ENCODE results near the gene ACTR5. TPM values are rescaled to one million over a fixed set of nuclear protein-coding genes. Genes with fewer than 3 reads are reported as not detected.
"Not testable (repeated sequence)": the region's sequence is repeated elsewhere in the genome, so short reads cannot be mapped to it uniquely, and the experiment has no call there.

ACTR5 gene
- total RNA-seq, 1 experiment from 2014 or later: 8.0 TPM

DNA sequence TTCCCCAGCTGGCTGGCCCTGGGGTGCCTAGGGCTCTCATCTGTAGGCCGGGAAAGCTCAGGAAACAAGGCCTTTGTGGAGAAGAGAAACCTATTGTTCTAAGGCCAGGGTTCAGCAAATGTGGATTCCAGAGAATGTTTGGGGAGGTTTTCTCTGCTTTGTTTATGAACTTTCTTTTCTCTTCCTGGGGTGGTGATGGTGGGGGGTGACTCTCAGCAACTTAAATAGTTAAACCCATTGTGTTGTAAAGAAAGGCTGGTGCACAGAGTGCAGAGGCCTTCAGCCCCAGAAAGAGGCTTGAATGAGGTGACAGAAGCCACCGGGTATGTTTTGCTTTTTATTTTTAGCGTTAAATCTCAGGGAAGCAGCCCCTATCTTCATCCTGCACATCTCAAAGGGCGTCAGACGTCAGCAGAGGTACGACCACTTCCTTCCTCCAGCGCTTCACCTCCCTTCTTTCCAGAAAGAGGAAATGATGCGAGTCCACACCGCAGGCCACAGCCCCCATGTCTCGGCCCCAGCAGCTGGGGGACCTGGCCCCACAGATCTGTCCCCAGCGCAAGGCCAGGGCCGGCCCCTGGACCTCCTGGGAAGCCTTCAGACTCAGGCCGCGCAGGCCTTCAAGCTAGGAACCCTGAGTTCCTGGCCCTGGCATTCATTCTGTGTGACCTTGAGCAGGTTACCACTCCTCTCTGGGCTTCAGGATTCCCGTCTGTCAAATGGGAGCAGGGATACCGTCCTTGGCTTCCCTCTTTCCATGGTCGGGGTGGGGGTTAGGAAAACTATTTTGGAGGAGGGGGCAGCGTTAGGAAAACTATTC is 56.6 kb downstream of the ACTR5 start:
- no peak for DNase-seq (ENCODE audit: low read depth)

DNA sequence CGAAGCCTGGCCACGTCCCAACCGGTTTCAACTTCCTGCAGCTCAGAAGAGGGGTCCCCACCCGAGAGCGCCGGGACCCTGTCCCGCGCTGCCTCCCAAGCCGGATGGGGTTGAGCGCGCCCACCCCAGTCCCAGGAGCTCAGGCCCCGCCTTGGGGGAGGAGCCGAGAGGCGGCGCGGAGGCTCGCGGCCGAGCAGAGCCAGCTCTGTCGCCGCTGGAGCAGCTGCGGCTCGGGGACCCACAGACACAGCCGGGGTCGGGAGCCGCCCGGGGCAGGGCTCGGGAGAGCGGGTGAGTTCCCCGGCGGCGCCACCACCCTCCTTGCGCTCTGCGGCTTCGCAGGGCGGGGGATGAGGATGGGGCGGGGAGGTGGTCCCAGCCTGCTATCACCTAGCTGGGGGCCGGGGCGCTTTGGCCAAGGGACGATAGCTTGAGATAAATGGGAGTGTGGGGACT is 57.3 kb downstream of the ACTR5 start, which contains the start of gene PPP1R16B:
Gene PPP1R16B (plus strand): TSS at position 196 of the 456 bp plus-strand sequence. CDS start 30,229 bp downstream, outside the sequence.
- DNase-seq (ENCODE audit: low read depth): no peak

DNA sequence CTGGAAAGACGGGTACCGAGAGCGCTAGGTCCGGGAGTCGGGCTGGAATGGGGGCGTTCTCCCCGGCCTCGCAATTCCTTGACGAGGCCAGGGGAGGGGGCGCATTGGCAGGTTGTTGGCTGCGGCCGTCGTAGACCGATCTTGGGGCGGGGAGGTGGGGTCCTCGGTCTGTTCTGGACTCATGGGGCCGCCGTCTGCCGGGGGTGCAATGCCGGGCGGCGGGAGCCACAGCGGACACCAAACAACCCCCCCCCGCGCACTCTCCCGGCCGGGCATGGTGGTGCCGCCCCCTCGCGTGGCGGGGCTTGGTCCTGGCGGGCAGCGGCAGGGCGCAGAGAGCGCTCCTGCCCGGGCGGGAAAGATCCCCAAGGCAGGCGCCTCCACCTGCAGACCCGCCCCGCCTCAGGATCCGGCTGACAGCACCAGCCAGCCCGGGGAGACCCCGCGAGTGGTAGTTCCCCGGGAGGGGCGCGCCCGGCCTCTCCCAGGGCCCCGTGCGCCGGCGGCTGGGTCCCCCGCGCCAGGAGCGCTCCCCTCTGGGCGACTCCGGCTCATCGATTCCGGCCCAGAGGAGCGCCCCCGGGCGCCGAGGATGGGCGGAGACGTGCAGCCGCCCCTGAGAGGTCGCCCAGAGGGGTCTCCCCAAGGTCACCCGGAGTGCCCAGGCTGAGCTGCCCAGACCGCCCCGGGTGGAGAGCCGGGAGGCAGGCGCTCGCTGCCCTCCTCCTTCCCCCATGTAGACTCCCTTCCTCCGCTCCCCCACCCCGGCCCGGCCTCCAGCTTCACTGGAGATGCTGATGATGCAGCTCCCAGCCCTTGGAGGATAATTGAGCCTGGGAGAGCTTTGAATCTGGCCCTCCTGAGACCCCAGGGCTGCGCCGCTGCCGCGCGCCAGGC is 57.9 kb downstream of the ACTR5 start:
- no peak for DNase-seq (ENCODE audit: low read depth)

DNA sequence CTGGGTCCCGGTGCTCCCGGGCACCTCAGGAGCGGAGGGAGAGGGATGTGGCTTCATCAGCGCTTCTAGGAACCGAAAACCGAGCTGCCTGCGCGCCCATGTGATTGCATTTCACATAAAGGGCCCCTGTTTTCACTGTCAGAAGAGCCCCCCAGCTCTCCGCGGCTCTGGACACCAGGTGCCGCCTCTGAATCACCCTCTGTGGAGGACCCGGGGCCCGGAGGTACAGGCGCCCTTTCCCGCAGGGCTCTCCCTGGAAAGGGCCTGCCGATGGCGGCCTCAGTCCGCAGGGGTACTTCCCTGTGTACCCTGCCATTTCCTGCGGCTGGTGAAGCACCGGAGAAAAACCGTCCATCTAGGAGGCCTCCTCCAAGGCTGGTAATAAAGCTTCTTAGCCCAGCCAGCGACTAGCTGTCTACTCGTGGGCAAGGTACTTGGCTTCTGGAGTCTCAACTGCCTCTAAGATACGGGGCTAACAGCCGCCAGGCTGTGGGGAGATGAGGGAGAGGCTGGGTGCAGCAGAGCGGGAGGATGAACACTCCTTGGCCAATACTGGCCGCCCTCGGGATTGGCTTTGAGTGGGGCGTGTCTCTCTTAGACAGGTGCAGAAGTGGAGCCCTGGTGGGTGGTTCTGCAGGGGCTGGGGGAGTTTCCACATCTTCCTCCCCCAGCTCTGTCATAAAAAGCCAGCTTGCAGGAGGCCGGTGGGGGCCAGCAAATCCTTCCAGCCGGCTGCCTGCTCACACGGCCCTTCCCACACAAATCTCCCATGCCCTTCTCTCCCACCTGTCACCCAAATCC is 58.8 kb downstream of the ACTR5 start:
- DNase-seq (ENCODE audit: low read depth): no peak

DNA sequence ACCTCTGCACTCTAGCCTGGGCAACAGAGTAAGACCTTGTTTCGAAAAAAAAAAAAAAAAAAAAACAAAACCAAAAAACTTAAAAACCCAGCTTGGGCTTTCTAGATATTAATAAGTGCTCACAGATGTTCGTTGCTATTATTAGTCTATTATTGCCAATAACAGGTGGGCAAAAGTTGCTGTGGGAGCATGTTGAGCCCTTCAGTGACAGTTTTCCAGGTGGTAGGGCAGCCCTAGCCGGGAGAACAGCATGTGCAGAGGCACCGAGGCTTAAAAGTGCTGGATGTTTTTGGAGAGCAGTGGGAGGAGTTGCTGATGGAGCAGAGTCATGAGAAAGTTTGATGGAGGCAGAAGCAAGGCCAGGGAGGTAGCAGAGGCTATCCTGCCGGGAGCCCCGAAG is 61.7 kb downstream of the ACTR5 start:
- no peak for DNase-seq (ENCODE audit: low read depth)

DNA sequence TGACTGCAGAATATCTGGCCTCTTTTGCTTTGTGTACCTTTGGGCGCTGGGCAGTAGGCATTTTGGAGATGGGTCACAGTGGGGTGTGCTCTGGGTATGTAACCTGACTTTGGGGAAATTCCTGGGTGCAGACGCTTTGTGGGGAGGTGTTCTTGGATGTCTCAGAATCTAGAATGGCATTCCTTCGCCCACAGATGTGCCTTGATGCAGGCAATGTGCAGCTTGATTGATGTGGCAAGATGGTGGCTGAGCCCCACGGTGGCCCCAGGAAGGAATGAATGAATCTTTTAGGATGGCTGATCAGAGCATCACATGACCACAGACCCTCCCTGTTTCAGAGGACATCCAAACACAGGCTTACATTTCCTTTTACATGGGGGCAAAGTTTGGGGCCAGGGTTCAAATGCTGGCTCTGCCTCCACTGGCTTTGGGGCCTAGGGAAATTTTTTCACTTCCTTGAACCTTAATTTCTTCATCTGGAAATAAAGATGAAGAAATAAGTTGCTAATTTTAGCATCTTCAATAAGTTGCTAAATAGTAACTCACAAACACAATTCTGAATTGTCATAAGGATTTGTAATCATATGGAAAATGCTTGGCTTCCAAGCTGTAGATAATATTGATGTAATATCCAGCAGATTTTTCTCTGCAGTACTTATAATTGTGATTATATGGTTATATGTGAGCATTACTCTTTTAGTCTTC is 62.8 kb downstream of the ACTR5 start:
- DNase-seq (ENCODE audit: low read depth): no peak

DNA sequence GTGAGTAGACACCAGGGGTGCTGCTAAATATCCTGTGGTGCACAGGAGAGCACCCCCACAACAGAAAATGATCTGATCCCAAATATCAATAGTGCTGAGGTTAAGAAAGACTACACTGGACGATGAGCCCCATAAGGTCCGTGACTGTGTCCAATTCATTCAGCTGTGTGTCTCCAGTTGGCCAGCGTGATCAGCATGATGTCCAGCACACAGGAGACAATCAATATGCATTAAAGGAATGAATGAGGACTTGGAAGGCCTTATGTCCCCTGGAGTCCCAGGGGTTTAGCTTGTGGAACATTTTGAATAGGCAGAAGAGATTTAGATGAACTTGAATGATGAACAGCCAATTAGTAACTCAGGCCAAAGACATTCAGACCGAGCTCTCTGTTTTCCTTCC is 63.5 kb downstream of the ACTR5 start:
- DNase-seq (ENCODE audit: low read depth): no peak

DNA sequence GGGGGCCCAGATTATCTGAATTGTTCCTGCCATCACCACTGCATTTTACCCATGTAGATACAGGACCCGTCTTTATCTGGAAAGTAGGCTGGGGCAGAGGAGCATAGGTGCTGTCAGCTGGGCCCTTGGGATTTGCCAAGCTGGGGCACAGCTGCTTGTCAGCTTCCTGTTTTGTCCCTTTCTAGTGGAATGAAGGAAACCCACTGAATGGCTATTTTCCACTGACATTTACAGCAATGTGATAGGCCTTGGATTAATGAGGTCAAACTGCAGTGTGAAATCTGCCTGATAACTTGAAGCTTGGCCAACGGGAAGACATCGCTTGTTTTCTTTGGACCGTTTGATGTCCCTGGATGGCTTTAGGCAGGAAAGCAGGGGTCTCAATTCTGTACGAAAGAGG is 63.9 kb downstream of the ACTR5 start:
- no peak for DNase-seq (ENCODE audit: low read depth)

DNA sequence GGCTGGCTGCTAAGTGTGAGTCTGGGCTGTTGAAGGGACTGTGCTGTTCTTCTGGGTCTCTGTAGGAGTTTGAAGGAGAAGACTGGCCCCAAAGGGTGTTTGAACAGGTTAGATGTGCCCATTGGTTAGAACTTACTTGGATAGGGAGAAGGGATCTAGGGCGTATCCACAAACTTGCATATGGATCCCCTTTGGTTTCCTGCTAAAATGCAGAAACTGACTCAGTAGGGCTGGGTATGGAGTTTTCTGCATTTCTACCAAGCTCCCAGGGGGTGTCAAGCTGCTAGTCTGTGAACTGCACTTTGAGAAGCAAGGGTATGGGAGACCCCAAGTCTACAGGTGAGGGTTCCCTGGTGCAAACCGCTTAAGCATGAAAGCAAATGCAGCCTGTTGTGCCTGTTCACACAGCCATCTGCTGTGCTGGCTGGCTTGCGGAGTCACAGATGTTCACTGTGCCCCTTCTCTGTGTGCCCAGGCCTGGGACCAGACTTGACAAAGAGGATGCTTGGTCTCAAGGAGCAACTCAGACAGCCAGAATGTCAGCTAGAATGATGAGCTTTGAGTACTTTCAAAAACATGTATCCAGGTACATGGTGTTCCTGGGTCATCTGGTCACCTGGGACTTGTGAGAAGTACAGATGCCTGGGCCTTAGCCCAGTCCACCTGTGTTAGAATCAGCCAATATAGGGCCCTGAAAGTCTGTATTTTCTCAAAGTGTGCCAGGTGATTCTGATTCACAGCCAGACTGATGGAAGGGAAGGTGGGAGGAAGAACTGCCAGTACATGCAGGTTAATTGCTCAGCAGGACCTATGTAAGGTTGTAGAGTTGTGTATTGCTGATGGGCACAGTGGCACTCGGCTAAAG is 64.7 kb downstream of the ACTR5 start:
- DNase-seq (ENCODE audit: low read depth): no peak

DNA sequence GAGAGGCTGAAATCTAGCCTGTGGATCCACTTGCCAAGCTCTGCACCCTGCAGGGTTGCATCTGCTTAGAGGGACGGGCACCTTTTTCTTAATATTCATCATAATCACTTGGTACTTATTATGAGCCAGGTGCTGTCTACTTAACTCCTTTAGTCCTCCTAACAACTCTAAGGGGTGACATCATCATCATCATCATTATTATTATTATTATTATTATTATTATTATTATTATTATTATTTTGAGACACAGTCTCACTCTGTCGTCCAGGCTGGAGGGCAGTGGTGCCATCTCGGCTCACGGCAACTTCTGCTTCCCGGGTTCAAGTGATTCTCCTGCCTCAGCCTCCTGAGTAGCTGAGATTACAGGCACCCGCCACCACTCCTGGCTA is 65.3 kb downstream of the ACTR5 start:
- not testable (repeated sequence) for DNase-seq (ENCODE audit: low read depth)

DNA sequence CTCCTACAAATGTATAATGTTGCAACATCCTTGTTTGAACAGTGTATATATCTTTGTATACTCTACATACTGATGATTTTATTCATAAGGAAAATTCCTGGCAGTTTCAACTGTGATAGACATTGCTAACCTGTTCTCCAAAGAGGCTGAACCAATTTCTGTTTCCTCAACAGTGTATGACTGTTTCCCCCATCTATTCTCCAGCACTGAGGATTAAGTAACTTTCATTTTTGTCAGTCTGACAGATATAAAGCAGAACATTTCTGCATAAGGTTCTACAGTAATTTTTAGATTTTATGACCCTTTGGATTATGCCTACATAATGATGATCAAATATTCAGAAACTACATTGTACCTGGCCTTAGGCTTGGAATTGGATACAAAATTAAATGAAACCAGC is 67.2 kb downstream of the ACTR5 start:
- no peak for DNase-seq (ENCODE audit: low read depth)

DNA sequence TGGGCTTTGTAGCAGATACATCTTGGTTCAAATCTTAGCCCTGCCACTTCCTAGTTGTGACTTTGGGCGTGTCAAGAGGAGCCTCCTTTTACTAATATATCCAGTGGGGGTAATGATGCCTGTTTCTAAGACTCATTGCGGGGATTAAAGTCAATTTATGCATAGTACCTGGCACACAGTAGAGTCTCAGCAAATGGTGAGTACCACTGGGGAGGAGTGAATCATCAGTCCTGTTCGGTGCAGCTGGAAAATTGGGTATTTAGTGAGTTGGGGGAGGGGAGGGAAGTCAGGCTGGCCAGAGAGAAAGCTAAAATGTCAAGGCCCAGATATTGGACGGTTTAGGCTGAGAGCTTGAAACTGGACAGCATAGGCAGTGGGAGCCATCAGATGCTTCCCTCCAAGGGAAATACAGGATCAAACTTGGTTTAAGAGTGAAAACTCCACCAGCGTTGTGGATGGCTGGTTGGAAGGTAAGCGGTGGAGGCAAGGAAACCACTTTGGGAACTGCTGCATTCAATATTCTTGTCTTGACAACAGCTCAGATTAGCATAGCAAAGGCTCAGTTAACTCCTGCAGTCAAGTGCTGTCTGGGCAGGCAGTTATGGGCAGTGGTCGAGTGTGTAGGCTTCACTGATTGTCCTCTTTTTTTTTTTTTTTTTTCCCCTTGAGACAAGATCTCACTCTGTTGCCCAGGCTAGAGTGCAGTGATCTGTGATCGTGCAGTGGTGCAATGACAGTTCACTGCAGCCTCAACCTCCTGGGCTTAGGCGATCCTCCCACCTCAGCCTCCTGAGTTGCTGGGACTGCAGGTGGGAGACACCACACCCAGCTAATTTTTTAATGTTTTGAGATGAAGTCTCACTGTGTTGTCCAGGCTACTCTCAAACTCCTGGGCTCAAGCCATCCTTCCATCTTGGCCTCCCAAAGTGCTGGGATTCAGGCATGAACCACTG is 70.1 kb downstream of the ACTR5 start:
- DNase-seq (ENCODE audit: low read depth): no peak

Small RNA genes lying within 50 kb of the gene (small RNA-seq; reads per million reads assigned to genes)
- gene RF00017: not detected

Other genes with a start within 250 kb of the ACTR5 start
- not detected in 2 replicates for gene ADIG, start 167.3 kb upstream of the ACTR5 start, total RNA-seq (2014; rRNA removed; shearing (Covaris generic))
- gene ARHGAP40, start 146.7 kb upstream of the ACTR5 start, total RNA-seq (2014; rRNA removed; shearing (Covaris generic)): 0.03 TPM in 1 of 2 replicates, not detected in the other
- not detected in 2 replicates for gene SLC32A1, start 24.0 kb upstream of the ACTR5 start, total RNA-seq (2014; rRNA removed; shearing (Covaris generic))
- gene PPP1R16B, start 57.2 kb downstream of the ACTR5 start, total RNA-seq (2014; rRNA removed; shearing (Covaris generic)): 0.03 and 0.05 TPM in 2 replicates
- 73.1 and 78.9 TPM in 2 replicates for gene FAM83D, start 178.0 kb downstream of the ACTR5 start, total RNA-seq (2014; rRNA removed; shearing (Covaris generic))
- 9.4 and 9.8 TPM in 2 replicates for gene DHX35, start 213.9 kb downstream of the ACTR5 start, total RNA-seq (2014; rRNA removed; shearing (Covaris generic))